Thoracic aorta endothelial cell (primary cell): Measurements from ENCODE around the gene SERPINA4. TPM values are rescaled to one million over a fixed set of nuclear protein-coding genes. Genes with fewer than 3 reads are reported as not detected.

Experiments used
- total RNA-seq: library from RNA; depleted of rRNA; stranded (reverse); fragments of >200 nt; gene quantifications from 2 replicates; pipeline ENCODE4 v1.2.3, GENCODE V29; 2012

Gene SERPINA4, protein sequence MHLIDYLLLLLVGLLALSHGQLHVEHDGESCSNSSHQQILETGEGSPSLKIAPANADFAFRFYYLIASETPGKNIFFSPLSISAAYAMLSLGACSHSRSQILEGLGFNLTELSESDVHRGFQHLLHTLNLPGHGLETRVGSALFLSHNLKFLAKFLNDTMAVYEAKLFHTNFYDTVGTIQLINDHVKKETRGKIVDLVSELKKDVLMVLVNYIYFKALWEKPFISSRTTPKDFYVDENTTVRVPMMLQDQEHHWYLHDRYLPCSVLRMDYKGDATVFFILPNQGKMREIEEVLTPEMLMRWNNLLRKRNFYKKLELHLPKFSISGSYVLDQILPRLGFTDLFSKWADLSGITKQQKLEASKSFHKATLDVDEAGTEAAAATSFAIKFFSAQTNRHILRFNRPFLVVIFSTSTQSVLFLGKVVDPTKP
- total RNA-seq = not detected in 2 replicates

GRCh38 chr14:94560751-94561655, at the start of gene SERPINA4:
TSS of gene SERPINA4 (plus strand) at chr14:94561442. CDS start at chr14:94563483, 2,041 bp downstream.

DNA sequence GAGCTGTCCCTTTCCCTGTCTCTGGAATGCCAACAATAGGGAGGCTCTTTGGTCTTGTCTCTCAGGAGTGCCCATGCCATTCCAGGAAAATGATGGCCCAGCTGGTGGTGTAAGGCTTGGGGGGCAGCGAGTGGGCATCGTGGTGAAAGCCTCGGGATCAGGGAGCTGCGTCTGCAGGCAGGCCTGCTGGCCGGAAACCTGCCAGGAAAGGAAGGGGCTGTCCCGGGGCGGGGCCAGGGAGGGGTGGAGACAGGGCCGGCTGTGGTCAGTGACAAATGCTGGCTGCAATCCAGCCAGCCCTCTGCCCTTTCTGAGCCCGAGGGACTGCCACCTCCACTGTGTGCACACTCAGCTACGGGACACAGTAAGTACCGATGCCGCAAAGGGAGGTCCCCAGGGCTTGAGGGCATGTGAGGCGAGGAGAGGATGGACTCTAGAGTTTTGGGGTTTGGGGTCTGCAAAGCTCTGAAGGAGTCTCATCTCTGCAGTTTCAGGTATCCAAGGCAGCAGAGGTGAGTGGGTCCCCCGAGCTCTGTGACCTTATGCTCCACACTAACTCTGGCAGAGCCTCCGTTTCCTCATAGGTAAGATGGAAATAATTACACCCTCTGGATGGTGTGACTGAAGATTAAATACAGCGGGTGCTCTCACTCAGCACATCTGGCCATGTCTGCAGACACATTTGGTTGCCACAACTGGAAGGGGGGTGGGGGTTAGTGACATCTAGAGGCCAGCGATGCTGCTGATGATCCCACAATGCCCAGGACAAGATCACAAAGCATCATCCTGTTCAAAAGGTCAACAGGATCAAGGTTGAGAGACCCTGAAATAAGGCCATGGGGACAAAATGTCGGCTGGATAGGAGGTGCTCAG, 20.1 kb downstream of the SERPINA4 start, which contains the start of gene SERPINA5:
SERPINA5 (plus strand) TSS at position 300 of the 873 bp plus-strand sequence. CDS start 5,937 bp downstream, outside the sequence.

DNA sequence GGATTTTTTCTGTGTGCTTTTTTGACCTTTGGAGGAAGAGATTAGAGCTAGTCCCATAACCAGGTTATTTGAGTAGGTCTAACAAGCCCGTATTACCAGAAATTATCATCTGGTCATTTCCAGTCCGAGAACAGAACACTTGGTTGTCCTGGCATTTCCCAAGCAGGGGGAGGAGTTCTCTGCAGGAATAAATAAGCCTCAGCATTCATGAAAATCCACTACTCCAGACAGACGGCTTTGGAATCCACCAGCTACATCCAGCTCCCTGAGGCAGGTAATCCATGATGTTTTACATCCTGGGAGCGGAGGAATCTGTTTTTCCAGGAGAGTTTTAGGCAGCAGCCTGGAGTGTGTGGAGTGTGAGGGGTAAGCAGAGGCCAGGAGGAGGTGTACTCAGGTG, 50.9 kb downstream of the SERPINA4 start, which contains the start of gene SERPINA3:
SERPINA3 (plus strand) TSS at position 218 of the 400 bp plus-strand sequence. CDS start 2,051 bp downstream, outside the sequence.

Other genes starting within 250 kb of the SERPINA4 start
- not detected in 2 replicates for gene SERPINA6, start 238.1 kb upstream of the SERPINA4 start, total RNA-seq
- not detected in 2 replicates for gene SERPINA2, start 194.7 kb upstream of the SERPINA4 start, total RNA-seq
- gene SERPINA1, start 172.8 kb upstream of the SERPINA4 start, total RNA-seq = 0.13 TPM in 1 of 2 replicates, not detected in the other
- not detected in 2 replicates for gene SERPINA11, start 108.6 kb upstream of the SERPINA4 start, total RNA-seq
- gene SERPINA9, start 85.2 kb upstream of the SERPINA4 start, total RNA-seq = not detected in 2 replicates
- gene SERPINA12, start 52.0 kb upstream of the SERPINA4 start, total RNA-seq = not detected in 2 replicates
- 0.53 TPM in 1 of 2 replicates, not detected in the other for gene SERPINA5, start 20.0 kb downstream of the SERPINA4 start, total RNA-seq
- 0.40 TPM in 1 of 2 replicates, not detected in the other for gene SERPINA3, start 50.9 kb downstream of the SERPINA4 start, total RNA-seq
- not detected in 2 replicates for gene GSC, start 208.7 kb downstream of the SERPINA4 start, total RNA-seq